ENCODE data around the gene KRTCAP2. TPM values are rescaled to one million over a fixed set of nuclear protein-coding genes. Genes with fewer than 3 reads are reported as not detected.

KRTCAP2 gene
- total and polyA plus RNA-seq, 10 of the 15 experiments (the other 5 are each of a cell fraction or from before 2014, with no cell fraction given) = 61.3 to 238 (median 141) TPM

DNA sequence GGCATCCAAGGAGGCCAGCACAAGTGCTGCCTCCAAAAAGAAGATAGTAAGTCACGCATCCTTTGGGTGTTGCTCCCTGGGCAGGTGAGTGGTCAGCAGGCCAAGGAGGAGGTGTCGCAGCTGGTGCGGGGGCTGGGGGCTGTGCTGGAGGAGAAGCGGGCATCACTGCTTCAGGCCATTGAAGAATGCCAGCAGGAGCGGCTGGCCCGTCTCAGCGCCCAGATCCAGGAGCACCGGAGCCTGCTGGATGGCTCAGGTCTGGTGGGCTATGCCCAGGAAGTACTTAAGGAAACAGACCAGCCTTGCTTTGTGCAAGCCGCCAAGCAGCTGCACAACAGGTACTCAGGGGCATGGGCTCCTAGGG is 4.8 kb upstream of the KRTCAP2 start:
- ChIA-PET POLR2A (interaction anchor here (0.5 to 7.4 kb wide), 5 partner anchors 8 to 1294 kb away, joined by 3 to 77 read pairs (median 6); no protein-coding TSS in a partner anchor), CTCF (interaction anchor here (0.8 to 9.7 kb wide), 13 partner anchors 8 to 556 kb away, joined by 3 to 244 read pairs (median 4); partner anchors contain the start of genes SLC50A1 and THBS3)
- no peak for FAIRE-seq

More for the DNA sequence above, 4.8 kb upstream of the KRTCAP2 start:
- ATAC-seq (no peak), DNase-seq (ENCODE audit: low read depth, low spot score) (no peak)
- Histone ChIP-seq H4K20me1 (ENCODE audit: control insufficient read depth, insufficient read depth) (no peaks in the 10 kb centered on the region), H2AFZ (ENCODE audit: control insufficient read depth, low read depth, low read length) (no peak overlapping the region), H3K9ac (ENCODE audit: control insufficient read depth, insufficient read depth, low read length) (no peak overlapping the region), H3K9me3 (replicated peaks; ENCODE audit: control insufficient read depth, insufficient read depth, low read length) (no peaks in the 10 kb centered on the region), H3K27me3 (replicated peaks in 1 of 2; ENCODE audit: control insufficient read depth in 2 of 2, insufficient read depth in 2 of 2, low read length in 1 of 2) (no peaks in the 10 kb centered on the region), H3K27ac (ENCODE audit: control insufficient read depth, insufficient read depth) (no peak overlapping the region), H3K4me2 (ENCODE audit: control insufficient read depth, insufficient read depth) (no peak overlapping the region), H3K4me3 (no peak overlapping the region), H3K4me1 (ENCODE audit: control insufficient read depth, insufficient read depth, low read length) (peaks cover 20% of the 10 kb centered on the region), H3K79me2 (ENCODE audit: control insufficient read depth, insufficient read depth, low read length) (peaks cover 2% of the 10 kb centered on the region), H3K36me3 (ENCODE audit: control insufficient read depth in 2 of 2, insufficient read depth in 2 of 2, low read length in 1 of 2) (no peaks in the 10 kb centered on the region)
- intact Hi-C loops (cut with micrococcal nuclease; ENCODE audit: unreplicated experiment) (no loop called here), in situ Hi-C loops (cut with MboI) (no loop called here)
- RAD21 ChIA-PET (ENCODE audit: unreplicated experiment) = interaction anchor here (1.0 to 4.8 kb wide), 6 partner anchors 16 to 161 kb away, joined by 3 to 77 read pairs (median 8); no protein-coding TSS in a partner anchor
- no peak for TF ChIP-seq ZNF274 (IDR thresholded peaks at IDR 0.05; ENCODE audit: insufficient read depth, insufficient read length)
- no peak for TF ChIP-seq SMC3 (IDR thresholded peaks at IDR 0.05; ENCODE audit: borderline replicate concordance, low read length)
- TF ChIP-seq STAT3 (IDR thresholded peaks at IDR 0.05; ENCODE audit: low read depth, low read length) = no peak
- TF ChIP-seq MEF2A (IDR thresholded peaks at IDR 0.05; ENCODE audit: insufficient read depth, low read depth, low read length) = no peak
- no peak for TF ChIP-seq CHD2 (IDR thresholded peaks at IDR 0.05; ENCODE audit: borderline replicate concordance, low read depth, low read length)
- TF ChIP-seq, protein P1, sequence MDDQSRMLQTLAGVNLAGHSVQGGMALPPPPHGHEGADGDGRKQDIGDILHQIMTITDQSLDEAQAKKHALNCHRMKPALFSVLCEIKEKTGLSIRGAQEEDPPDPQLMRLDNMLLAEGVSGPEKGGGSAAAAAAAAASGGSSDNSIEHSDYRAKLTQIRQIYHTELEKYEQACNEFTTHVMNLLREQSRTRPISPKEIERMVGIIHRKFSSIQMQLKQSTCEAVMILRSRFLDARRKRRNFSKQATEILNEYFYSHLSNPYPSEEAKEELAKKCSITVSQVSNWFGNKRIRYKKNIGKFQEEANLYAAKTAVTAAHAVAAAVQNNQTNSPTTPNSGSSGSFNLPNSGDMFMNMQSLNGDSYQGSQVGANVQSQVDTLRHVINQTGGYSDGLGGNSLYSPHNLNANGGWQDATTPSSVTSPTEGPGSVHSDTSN (IDR thresholded peaks at IDR 0.05; ENCODE audit: insufficient replicate concordance, low read depth, low read length) = no peak
- TF ChIP-seq, protein P2, sequence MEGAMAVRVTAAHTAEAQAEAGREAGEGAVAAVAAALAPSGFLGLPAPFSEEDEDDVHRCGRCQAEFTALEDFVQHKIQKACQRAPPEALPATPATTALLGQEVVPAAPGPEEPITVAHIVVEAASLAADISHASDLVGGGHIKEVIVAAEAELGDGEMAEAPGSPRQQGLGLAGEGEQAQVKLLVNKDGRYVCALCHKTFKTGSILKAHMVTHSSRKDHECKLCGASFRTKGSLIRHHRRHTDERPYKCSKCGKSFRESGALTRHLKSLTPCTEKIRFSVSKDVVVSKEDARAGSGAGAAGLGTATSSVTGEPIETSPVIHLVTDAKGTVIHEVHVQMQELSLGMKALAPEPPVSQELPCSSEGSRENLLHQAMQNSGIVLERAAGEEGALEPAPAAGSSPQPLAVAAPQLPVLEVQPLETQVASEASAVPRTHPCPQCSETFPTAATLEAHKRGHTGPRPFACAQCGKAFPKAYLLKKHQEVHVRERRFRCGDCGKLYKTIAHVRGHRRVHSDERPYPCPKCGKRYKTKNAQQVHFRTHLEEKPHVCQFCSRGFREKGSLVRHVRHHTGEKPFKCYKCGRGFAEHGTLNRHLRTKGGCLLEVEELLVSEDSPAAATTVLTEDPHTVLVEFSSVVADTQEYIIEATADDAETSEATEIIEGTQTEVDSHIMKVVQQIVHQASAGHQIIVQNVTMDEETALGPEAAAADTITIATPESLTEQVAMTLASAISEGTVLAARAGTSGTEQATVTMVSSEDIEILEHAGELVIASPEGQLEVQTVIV (IDR thresholded peaks at IDR 0.05; ENCODE audit: borderline replicate concordance, partially characterized antibody) = no peak
- 82% methylated on average over 9 of the region's 9 CpGs for WGBS (ENCODE audit: insufficient coverage, insufficient replicate concordance, low lambda C conversion rate, missing lambda C conversion rate)
- BruUV-seq (replicated peaks) = no TSS peak
- SMC1A ChIA-PET (ENCODE audit: uncharacterized antibody, unreplicated experiment) = interaction anchor here (0.7 to 2.0 kb wide), 8 partner anchors 8 to 87 kb away, joined by 3 to 29 read pairs (median 6); partner anchors contain the start of genes MTX1 and THBS3

Measured in GM12878 (cell line).